ENCODE results near the gene HS3ST3A1. TPM values are rescaled to one million over a fixed set of nuclear protein-coding genes. Genes with fewer than 3 reads are reported as not detected.

The HS3ST3A1 gene
- total RNA-seq, 1 donor from 2014 or later: 1.1 TPM

GRCh38 chr17:13619462-13619861 is 17.7 kb upstream of the HS3ST3A1 start:
- no peak overlapping the region for H3K4me3 Mint-ChIP-seq (ENCODE audit: unreplicated experiment)
- H3K36me3 Mint-ChIP-seq (ENCODE audit: unreplicated experiment): no peaks in the 10 kb centered on the region
- DNase-seq: no peak
- no peaks in the 10 kb centered on the region for H3K4me1 Mint-ChIP-seq (ENCODE audit: low read depth, unreplicated experiment)
- peaks cover 2% of the 10 kb centered on the region for H3K9me3 Mint-ChIP-seq (ENCODE audit: unreplicated experiment)
- TF ChIP-seq CTCF (IDR thresholded peaks at IDR 0.05; ENCODE audit: partially characterized antibody, unreplicated experiment): no peak
- no peak overlapping the region for H3K27ac Mint-ChIP-seq (ENCODE audit: unreplicated experiment)
- no peaks in the 10 kb centered on the region for H3K27me3 Mint-ChIP-seq (ENCODE audit: unreplicated experiment)

- Mint-ChIP-seq H3K36me3 (ENCODE audit: unreplicated experiment) (peaks cover 9% of the 10 kb centered on the region), H3K4me3 (ENCODE audit: unreplicated experiment) (no peak overlapping the region), H3K27me3 (ENCODE audit: unreplicated experiment) (peaks cover 8% of the 10 kb centered on the region), H3K27ac (ENCODE audit: unreplicated experiment) (no peak overlapping the region), H3K9me3 (ENCODE audit: unreplicated experiment) (peaks cover 7% of the 10 kb centered on the region), H3K4me1 (ENCODE audit: low read depth, unreplicated experiment) (peaks cover 17% of the 10 kb centered on the region)
- no peak for TF ChIP-seq CTCF (IDR thresholded peaks at IDR 0.05; ENCODE audit: partially characterized antibody, unreplicated experiment)
- DNase-seq: no peak
Measured at GRCh38 chr17:13616031-13616430, 14.3 kb upstream of the HS3ST3A1 start.

GRCh38 chr17:13609941-13610340 is 8.2 kb upstream of the HS3ST3A1 start:
- H3K27me3 Mint-ChIP-seq (ENCODE audit: unreplicated experiment): peaks cover 10% of the 10 kb centered on the region
- no peak overlapping the region for H3K27ac Mint-ChIP-seq (ENCODE audit: unreplicated experiment)

GRCh38 chr17:13601322-13601775 is 380 bp downstream of the HS3ST3A1 start:
- Mint-ChIP-seq H3K36me3 (ENCODE audit: unreplicated experiment) (no peaks in the 10 kb centered on the region), H3K9me3 (ENCODE audit: unreplicated experiment) (peaks cover 5% of the 10 kb centered on the region), H3K27me3 (ENCODE audit: unreplicated experiment) (peaks cover 11% of the 10 kb centered on the region), H3K27ac (ENCODE audit: unreplicated experiment) (no peak overlapping the region), H3K4me1 (ENCODE audit: low read depth, unreplicated experiment) (peaks cover 8% of the 10 kb centered on the region), H3K4me3 (ENCODE audit: unreplicated experiment) (peak overlapping the region; percentile 82)
- TF ChIP-seq CTCF (IDR thresholded peaks at IDR 0.05; ENCODE audit: partially characterized antibody, unreplicated experiment): no peak
- peak; percentile 62 for DNase-seq

More at GRCh38 chr17:13609941-13610340, 8.2 kb upstream of the HS3ST3A1 start:
- DNase-seq: no peak
- Mint-ChIP-seq H3K4me3 (ENCODE audit: unreplicated experiment) (no peak overlapping the region), H3K9me3 (ENCODE audit: unreplicated experiment) (peaks cover 7% of the 10 kb centered on the region), H3K4me1 (ENCODE audit: low read depth, unreplicated experiment) (peaks cover 17% of the 10 kb centered on the region), H3K36me3 (ENCODE audit: unreplicated experiment) (peaks cover 9% of the 10 kb centered on the region)
- TF ChIP-seq CTCF (IDR thresholded peaks at IDR 0.05; ENCODE audit: partially characterized antibody, unreplicated experiment): no peak

- no peak overlapping the region for H3K27ac Mint-ChIP-seq (ENCODE audit: unreplicated experiment)
- H3K36me3 Mint-ChIP-seq (ENCODE audit: unreplicated experiment): no peaks in the 10 kb centered on the region
- peaks cover 11% of the 10 kb centered on the region for H3K27me3 Mint-ChIP-seq (ENCODE audit: unreplicated experiment)
- H3K9me3 Mint-ChIP-seq (ENCODE audit: unreplicated experiment): peaks cover 5% of the 10 kb centered on the region
- no peak overlapping the region for H3K4me3 Mint-ChIP-seq (ENCODE audit: unreplicated experiment)
- peak; percentile 36 for DNase-seq
- TF ChIP-seq CTCF (IDR thresholded peaks at IDR 0.05; ENCODE audit: partially characterized antibody, unreplicated experiment): no peak
- peaks cover 8% of the 10 kb centered on the region for H3K4me1 Mint-ChIP-seq (ENCODE audit: low read depth, unreplicated experiment)
Measured at GRCh38 chr17:13600475-13601321, 1.0 kb downstream of the HS3ST3A1 start.

Data from glutamatergic neuron (in vitro differentiated cells).